ENCODE measurements around the gene NCEH1. TPM values are rescaled to one million over a fixed set of nuclear protein-coding genes. Genes with fewer than 3 reads are reported as not detected.
"Not testable (repeated sequence)": the region's sequence is repeated elsewhere in the genome, so short reads cannot be mapped to it uniquely, and the experiment has no call there.

NCEH1 gene
- total and polyA plus RNA-seq, 7 donors = 1.6 to 12.8 (median 3.2) TPM

GRCh38 chr3:172735014-172735413 is 24.1 kb upstream of the NCEH1 start:
- intact Hi-C loops (cut with DNase I) = no loop called here
- WGBS, 2 donors = 80 to 88% methylated on average over 2 of the region's 2 CpGs
- no peak overlapping the region for H3K27ac ChIP-seq

GRCh38 chr3:172726380-172726779 is 15.5 kb upstream of the NCEH1 start:
- Histone ChIP-seq H3K4me3 (no peak overlapping the region), H3K9me3 (no peaks in the 10 kb centered on the region), H3K27ac (no peak overlapping the region), H3K36me3 (no peaks in the 10 kb centered on the region), H3K4me1 (no peaks in the 10 kb centered on the region), H3K27me3 (no peaks in the 10 kb centered on the region)
- no peak for DNase-seq
- no peak for TF ChIP-seq POLR2A (IDR thresholded peaks at IDR 0.05)
- TF ChIP-seq CTCF (IDR thresholded peaks at IDR 0.05) = no peak
- no peak for TF ChIP-seq POLR2AphosphoS5 (IDR thresholded peaks at IDR 0.05)
- no peak for TF ChIP-seq EP300 (IDR thresholded peaks at IDR 0.05)
- 74 to 80% methylated on average over 1 of the region's 1 CpG for WGBS, 2 donors
- intact Hi-C loops (cut with DNase I) = no loop called here

More at GRCh38 chr3:172735014-172735413, 24.1 kb upstream of the NCEH1 start:
- H3K4me3 ChIP-seq = no peak overlapping the region
- no peak for TF ChIP-seq POLR2AphosphoS5 (IDR thresholded peaks at IDR 0.05)
- TF ChIP-seq POLR2A (IDR thresholded peaks at IDR 0.05) = no peak
- TF ChIP-seq EP300 (IDR thresholded peaks at IDR 0.05) = no peak
- TF ChIP-seq CTCF (IDR thresholded peaks at IDR 0.05) = no peak
- no peaks in the 10 kb centered on the region for H3K27me3 ChIP-seq
- no peaks in the 10 kb centered on the region for H3K4me1 ChIP-seq
- no peak for DNase-seq
- H3K36me3 ChIP-seq = no peaks in the 10 kb centered on the region
- H3K9me3 ChIP-seq = no peaks in the 10 kb centered on the region

GRCh38 chr3:172722536-172723040 is 11.7 kb upstream of the NCEH1 start:
- H3K4me1 ChIP-seq; H3K9me3 ChIP-seq; intact Hi-C loops (cut with DNase I); H3K36me3 ChIP-seq; DNase-seq; H3K4me3 ChIP-seq; H3K27ac ChIP-seq; H3K27me3 ChIP-seq: not testable (repeated sequence)
- 81 to 91% methylated on average over 8 of the region's 8 CpGs for WGBS, 2 donors

GRCh38 chr3:172717493-172718088 is 6.7 kb upstream of the NCEH1 start:
- DNase-seq = no peak
- no peak overlapping the region for H3K27ac ChIP-seq
- 74 to 84% methylated on average over 4 of the region's 4 CpGs for WGBS, 2 donors
- H3K4me3 ChIP-seq = no peak overlapping the region
- H3K4me1 ChIP-seq = no peaks in the 10 kb centered on the region
- H3K36me3 ChIP-seq = no peaks in the 10 kb centered on the region
- no peaks in the 10 kb centered on the region for H3K27me3 ChIP-seq
- H3K9me3 ChIP-seq = peaks cover 0 to 5% (median 0%) of the 10 kb centered on the region in 4 donors
- intact Hi-C loops (cut with DNase I) = no loop called here
- TF ChIP-seq POLR2A (IDR thresholded peaks at IDR 0.05) (no peak), POLR2AphosphoS5 (IDR thresholded peaks at IDR 0.05) (no peak), EP300 (IDR thresholded peaks at IDR 0.05) (no peak), CTCF (IDR thresholded peaks at IDR 0.05) (no peak)

GRCh38 chr3:172716476-172716875 is 5.6 kb upstream of the NCEH1 start:
- no peak overlapping the region for H3K27ac ChIP-seq
- WGBS, 2 donors = 47 to 69% methylated on average over 5 of the region's 5 CpGs
- intact Hi-C loops (cut with DNase I) = no loop called here
- no peak for DNase-seq
- H3K4me1 ChIP-seq = peaks cover 0 to 4% (median 2%) of the 10 kb centered on the region in 4 donors
- TF ChIP-seq POLR2A (IDR thresholded peaks at IDR 0.05) = no peak
- no peak for TF ChIP-seq CTCF (IDR thresholded peaks at IDR 0.05)
- TF ChIP-seq EP300 (IDR thresholded peaks at IDR 0.05) = no peak
- TF ChIP-seq POLR2AphosphoS5 (IDR thresholded peaks at IDR 0.05) = no peak
- no peaks in the 10 kb centered on the region for H3K27me3 ChIP-seq
- H3K9me3 ChIP-seq = peaks cover 0 to 5% (median 0%) of the 10 kb centered on the region in 4 donors
- H3K36me3 ChIP-seq = no peaks in the 10 kb centered on the region
- H3K4me3 ChIP-seq = no peak overlapping the region

Measured in sigmoid colon (tissue), 7 donors.